PC-3 (cell line): Measurements from ENCODE around the gene SMG7.

Experiments used
- EZH2 ChIP-seq: fragments of 300-600 bp; sonication (generic); IDR thresholded peaks from one replicate; pipeline ENCODE4 v1.6.1; 2017; ENCODE audit warnings: antibody characterized with exemption, mild to moderate bottlenecking, low read length; ENCODE audit not compliant: unreplicated experiment
- EZH2phosphoT487 ChIP-seq: fragments of 300-600 bp; sonication (generic); IDR thresholded peaks from 2 replicates; pipeline ENCODE4 v1.6.1; 2018; ENCODE audit warnings: mild to moderate bottlenecking, antibody characterized with exemption, low read length, borderline replicate concordance
- TF ChIP-seq, protein P1 (sequence below): fragments of 300-600 bp; sonication (generic); conservative IDR thresholded peaks from 2 replicates; pipeline ENCODE4 v1.5.1; 2017; ENCODE audit warnings: antibody characterized with exemption, low read depth, mild to moderate bottlenecking, low read length

DNA sequence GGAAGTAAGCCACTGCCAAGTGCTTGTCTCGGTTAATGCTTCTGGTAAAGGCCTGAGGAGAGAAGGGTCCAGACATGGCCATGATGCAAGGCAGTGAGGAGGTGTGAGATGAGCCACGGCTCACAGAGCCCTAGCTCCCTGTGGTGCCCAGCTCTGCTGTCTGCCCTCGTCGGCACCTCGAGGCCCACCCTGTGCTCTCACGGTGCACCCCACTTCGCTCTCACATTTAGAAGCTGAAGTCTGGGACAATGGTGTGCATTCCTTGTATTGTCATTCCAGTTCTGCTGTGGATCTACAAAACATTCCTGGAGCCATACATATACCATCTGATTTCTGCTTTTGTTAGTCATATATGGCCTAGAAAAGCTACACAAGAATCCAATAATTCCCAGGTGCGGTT is 114.6 kb downstream of the SMG7 start:
- TF ChIP-seq, protein P1, sequence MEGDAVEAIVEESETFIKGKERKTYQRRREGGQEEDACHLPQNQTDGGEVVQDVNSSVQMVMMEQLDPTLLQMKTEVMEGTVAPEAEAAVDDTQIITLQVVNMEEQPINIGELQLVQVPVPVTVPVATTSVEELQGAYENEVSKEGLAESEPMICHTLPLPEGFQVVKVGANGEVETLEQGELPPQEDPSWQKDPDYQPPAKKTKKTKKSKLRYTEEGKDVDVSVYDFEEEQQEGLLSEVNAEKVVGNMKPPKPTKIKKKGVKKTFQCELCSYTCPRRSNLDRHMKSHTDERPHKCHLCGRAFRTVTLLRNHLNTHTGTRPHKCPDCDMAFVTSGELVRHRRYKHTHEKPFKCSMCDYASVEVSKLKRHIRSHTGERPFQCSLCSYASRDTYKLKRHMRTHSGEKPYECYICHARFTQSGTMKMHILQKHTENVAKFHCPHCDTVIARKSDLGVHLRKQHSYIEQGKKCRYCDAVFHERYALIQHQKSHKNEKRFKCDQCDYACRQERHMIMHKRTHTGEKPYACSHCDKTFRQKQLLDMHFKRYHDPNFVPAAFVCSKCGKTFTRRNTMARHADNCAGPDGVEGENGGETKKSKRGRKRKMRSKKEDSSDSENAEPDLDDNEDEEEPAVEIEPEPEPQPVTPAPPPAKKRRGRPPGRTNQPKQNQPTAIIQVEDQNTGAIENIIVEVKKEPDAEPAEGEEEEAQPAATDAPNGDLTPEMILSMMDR = no peak
- TF ChIP-seq EZH2phosphoT487 = no peak
- TF ChIP-seq EZH2 = no peak
